MG63 (cell line): ENCODE data around the gene SPAG8. TPM values are rescaled to one million over a fixed set of nuclear protein-coding genes. Genes with fewer than 3 reads are reported as not detected.

Source experiments
- DNase-seq: peaks from one replicate; pipeline ENCODE4 v3.0.0-alpha.2; 2020
- H3K27me3 ChIP-seq: fragments of 250-450 bp; sonication (Bioruptor Pico); 2 replicates; pipeline ENCODE4 v1.5.1; 2020; ENCODE audit warnings: mild to moderate bottlenecking, moderate library complexity
- H3K36me3 ChIP-seq: fragments of 250-450 bp; sonication (Bioruptor Pico); 2 replicates; pipeline ENCODE4 v1.5.1; 2020; ENCODE audit warnings: mild to moderate bottlenecking, moderate library complexity
- H3K4me3 ChIP-seq: fragments of 250-450 bp; sonication (Bioruptor Pico); 2 replicates; pipeline ENCODE4 v1.5.1; 2020; ENCODE audit warnings: mild to moderate bottlenecking, moderate library complexity
- H3K9me3 ChIP-seq: fragments of 250-450 bp; sonication (Bioruptor Pico); 2 replicates; pipeline ENCODE4 v1.5.1; 2020; ENCODE audit warnings: mild to moderate bottlenecking, moderate library complexity
- total RNA-seq: library from RNA; depleted of rRNA; stranded (reverse); fragments of >200 nt; shearing (Covaris generic); gene quantifications from 2 replicates; pipeline ENCODE4 v1.2.3, GENCODE V29; 2014; ENCODE audit warnings: low replicate concordance

SPAG8 gene
- total RNA-seq, 1 experiment from 2014 or later = 2.4 TPM

DNA sequence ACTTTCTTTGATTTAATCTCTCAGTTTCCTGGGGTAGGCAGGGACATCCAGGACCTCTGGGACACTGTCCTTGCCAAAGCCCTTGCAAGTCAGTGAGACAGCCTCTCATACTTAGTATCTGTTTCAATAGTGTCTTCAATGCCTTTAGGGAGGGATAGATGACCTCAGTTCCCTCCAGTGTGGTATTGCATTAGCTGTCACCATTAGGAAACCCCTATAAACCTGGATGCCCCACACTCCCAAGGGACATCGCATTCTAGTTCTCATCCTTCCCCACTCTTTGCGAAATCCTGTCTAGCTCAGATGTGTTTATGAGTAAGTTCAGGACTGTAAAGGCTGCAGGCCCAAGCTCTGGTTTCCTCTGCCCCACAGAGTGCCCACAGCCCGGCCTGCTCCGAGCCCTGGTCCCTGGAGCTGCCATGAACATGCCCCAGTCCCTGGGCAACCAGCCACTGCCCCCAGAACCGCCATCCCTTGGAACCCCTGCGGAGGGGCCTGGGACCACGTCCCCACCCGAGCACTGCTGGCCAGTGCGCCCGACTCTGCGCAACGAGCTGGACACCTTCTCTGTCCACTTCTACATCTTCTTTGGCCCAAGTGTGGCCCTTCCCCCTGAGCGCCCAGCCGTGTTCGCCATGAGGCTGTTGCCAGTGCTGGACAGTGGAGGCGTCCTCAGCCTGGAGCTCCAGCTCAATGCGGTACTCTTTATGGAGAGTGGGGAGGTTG lies 30.1 kb upstream of the SPAG8 start:
- no peak overlapping the region for H3K4me3 ChIP-seq
- DNase-seq = no peak
- no peaks in the 10 kb centered on the region for H3K27me3 ChIP-seq
- no peaks in the 10 kb centered on the region for H3K9me3 ChIP-seq
- peaks cover 11% of the 10 kb centered on the region for H3K36me3 ChIP-seq

DNA sequence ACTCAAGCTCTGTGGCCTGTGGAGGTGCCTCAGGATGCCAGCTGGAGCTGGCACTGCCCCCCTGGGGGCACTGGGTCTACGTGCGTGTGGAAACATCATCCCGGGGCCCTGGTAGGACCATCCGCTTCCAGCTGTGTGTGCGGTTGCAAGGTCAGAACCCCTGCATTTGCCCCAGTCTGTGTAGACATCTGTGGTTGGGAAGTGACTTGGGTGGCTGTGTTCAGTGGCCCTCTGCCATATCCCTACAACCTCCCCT lies 29.5 kb upstream of the SPAG8 start:
- no peaks in the 10 kb centered on the region for H3K9me3 ChIP-seq
- no peaks in the 10 kb centered on the region for H3K27me3 ChIP-seq
- peaks cover 6% of the 10 kb centered on the region; the same call in 1 of the 2 replicates for H3K36me3 ChIP-seq
- no peak overlapping the region for H3K4me3 ChIP-seq
- DNase-seq = no peak

DNA sequence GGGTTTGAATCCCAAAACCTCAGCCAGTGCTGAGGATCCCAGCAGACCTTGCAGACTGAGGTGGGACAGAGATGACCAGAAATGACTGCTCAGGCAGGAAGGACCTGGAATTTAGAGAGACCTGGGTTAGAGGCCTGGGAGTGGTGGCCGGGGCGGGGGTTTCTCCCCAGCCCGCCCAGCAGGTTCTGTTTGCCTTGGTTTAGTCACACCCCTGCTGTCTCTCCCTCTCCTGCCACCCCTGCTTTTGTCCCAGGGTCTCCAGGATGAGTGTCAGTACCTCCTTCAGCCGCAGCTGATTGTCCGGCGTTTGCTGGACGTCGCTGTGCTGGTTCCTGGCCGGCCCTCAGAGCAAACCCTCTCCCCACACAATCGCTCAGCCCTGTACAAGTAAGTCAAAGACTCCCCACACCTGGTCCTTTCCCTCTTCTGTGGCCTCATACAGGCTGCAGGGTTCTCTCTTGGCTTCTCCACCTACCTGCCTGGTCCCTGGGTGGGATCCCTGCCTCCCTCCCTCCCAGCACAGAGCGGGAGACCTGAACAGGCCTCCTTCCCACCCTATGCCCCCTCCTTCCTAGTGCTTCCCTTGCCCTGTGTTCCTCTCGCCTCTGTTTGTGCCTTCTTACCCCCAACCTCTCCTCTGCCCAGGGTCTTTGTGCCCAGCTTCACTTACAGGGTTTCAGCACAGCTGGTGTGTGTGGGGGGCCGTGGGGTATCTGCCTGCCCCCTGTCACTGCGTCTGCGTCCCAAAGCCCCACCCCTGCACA lies 29.0 kb upstream of the SPAG8 start:
- DNase-seq = no peak
- no peaks in the 10 kb centered on the region for H3K9me3 ChIP-seq
- no peaks in the 10 kb centered on the region for H3K27me3 ChIP-seq
- no peak overlapping the region for H3K4me3 ChIP-seq
- peaks cover 6% of the 10 kb centered on the region for H3K36me3 ChIP-seq

DNA sequence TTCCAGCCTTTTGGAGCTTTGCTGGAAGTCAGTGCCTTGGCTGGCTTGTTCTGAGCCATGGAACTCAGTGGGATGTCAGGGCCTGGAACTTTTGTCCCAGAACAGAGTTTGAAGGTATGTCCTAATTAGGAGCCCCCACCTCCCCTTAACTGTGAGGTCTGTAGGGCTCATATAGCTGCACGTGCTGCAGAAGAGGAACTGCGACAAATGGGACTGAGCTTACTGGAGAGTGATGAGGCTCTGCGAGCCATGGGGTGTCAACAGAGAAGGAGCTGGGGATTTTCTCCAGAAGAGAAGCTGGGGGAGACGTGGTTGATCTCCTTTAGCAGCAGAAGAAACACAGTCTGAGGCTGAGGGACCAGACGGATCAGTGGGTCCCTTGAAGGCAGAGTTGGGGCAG lies 27.9 kb upstream of the SPAG8 start:
- Histone ChIP-seq H3K36me3 (peaks cover 15% of the 10 kb centered on the region), H3K9me3 (no peaks in the 10 kb centered on the region), H3K27me3 (no peaks in the 10 kb centered on the region), H3K4me3 (no peak overlapping the region)
- no peak for DNase-seq

DNA sequence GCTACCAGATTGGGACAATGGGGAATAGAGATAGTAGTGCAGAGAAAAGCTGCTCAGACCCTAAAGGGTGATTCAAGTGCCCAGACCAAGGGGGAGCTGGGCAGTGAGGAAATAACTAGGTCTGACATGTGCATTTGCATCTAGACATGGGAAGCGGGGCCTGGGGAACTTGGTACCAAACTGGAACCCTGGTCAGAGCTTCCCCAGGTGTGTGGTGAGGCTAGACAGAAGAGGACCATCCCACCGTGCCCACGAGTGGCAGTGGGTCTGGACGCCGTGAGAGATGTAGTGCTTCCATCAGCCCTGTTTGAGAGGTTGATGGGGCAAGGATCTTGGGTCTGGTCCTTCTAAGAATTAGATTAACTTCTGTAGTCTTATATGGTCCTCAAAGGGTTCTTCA lies 24.5 kb upstream of the SPAG8 start:
- Histone ChIP-seq H3K27me3 (no peaks in the 10 kb centered on the region), H3K36me3 (peaks cover 9% of the 10 kb centered on the region), H3K9me3 (no peaks in the 10 kb centered on the region), H3K4me3 (no peak overlapping the region)
- no peak for DNase-seq

DNA sequence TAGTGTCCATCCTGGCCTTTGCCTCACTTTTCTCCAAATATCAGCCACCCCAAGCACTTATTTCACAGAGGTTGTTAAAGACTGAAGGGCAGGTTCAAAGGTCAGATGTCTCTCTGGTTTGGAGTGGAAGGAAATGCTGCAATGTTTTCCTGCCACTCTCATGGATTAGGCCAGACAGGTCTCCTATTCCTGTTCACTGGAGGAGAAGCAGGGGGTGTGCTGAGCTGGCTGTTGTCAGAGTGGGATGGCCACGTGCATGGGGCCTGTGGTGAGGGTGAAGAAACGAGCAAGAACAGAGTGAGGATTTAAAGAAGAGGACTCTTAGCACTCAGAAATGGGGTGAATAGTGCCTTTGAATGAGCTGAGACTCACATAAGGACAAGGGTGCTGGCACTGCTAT lies 23.7 kb upstream of the SPAG8 start:
- no peak overlapping the region for H3K4me3 ChIP-seq
- no peak for DNase-seq
- H3K9me3 ChIP-seq = no peaks in the 10 kb centered on the region
- H3K36me3 ChIP-seq = peaks cover 9% of the 10 kb centered on the region
- H3K27me3 ChIP-seq = no peaks in the 10 kb centered on the region

DNA sequence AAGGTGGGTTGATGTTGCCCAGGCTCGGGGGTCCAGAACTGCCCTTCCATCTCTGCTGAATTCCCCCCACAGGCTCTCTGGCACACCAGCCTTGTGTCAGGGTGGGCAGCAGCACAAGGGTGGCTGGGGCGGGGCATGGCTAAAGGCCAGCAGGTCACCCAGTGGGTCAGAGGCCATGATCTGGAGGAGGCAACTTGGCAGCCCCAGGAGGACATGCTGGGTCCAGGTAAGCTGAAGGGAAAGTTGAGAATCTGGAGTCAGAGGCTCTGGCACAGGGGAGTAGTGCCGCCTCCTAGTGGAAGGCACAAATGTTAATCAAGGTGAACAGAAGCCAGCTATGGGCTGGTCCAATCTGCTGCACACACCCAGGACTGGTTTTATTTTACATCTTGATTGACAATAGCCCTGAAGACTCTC lies 23.2 kb upstream of the SPAG8 start:
- Histone ChIP-seq H3K9me3 (no peaks in the 10 kb centered on the region), H3K27me3 (no peaks in the 10 kb centered on the region), H3K36me3 (peaks cover 9% of the 10 kb centered on the region), H3K4me3 (no peak overlapping the region)
- no peak for DNase-seq

DNA sequence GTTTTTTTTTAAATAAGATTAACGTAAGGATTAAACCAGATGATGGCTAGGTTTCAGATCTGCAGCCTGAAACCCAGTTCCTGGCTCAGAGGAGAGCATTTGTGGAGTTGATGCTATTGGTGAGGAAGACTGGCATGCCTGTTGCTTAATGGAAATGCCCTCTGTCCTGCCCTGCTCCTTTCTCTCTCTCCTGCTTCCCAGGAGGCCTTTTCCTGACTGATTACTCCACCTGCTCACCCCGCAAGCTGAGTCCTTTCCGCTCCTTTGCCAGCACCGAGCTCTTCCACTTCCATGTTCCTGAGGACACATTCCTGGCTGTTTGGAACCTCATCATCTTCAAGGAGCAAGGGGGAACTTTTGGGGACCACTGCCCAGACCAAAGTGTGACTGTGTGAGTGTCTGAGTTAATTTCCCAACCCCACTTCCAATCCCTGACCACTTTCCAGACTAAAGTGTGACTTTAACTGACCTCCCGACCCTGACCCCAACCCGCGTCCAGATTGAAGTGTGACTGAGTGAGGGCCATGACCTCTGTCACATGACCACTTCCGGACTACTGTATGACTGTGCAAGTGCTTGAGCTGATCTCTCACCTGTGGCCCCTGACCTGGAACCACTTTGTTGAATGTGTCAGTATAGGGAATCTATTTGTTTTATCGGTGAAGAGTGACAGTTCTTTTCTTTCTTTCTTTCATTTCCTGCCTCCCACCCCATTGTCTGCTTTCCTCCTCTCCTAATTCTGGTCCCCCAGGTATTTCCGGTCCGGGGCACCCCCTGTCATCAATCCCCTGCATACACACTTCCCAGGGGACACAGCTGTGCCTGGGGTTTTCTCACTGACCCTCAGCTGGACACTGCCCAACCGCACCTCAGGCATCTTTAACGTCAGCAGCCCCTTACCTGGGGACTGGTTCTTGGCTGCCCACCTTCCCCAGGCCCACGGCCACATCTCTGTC lies 22.5 kb upstream of the SPAG8 start:
- Histone ChIP-seq H3K9me3 (no peaks in the 10 kb centered on the region), H3K36me3 (peaks cover 9% of the 10 kb centered on the region), H3K4me3 (no peak overlapping the region), H3K27me3 (no peaks in the 10 kb centered on the region)
- no peak for DNase-seq

DNA sequence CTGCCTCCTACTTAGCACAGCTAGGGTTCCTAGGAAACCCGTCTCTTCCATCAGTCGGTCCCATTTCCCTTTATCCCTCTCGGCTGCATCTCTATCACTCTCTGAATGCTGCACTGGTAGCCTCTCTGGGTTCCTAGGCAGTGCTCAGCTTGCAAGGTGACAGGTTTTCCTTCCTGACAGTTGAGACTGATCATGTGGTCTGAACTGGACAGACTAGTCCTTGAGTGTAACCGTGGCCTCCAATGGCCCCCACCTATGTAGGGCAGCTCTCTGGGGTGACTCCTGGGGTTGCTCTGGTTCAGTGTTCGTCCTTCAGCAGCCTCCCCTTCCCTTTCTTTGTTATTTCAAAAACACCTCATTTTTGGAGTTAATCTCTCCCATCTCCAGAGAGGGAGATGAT lies 20.8 kb upstream of the SPAG8 start:
- no peak overlapping the region for H3K4me3 ChIP-seq
- no peaks in the 10 kb centered on the region for H3K27me3 ChIP-seq
- no peak for DNase-seq
- H3K9me3 ChIP-seq = no peaks in the 10 kb centered on the region
- H3K36me3 ChIP-seq = peaks cover 9% of the 10 kb centered on the region

DNA sequence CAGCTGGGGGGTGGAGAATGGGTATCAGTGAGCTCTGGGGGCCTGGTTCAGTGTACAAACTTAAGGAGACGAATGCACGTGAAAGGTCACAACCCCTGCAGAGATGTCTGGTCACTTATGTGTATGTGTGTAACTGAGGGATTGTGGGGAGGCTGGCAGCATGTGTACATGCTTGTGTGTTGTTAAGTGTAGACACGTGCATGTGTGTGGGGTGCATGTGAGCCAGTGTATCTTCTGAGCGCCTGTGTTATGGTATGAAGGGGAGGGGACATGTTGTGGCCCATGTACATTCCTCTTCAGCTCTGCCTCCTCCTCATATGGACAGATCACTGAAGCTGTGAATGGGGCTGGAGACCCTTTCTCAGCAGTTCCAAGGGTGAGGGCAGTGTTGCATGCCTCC lies 19.0 kb upstream of the SPAG8 start:
- Histone ChIP-seq H3K4me3 (no peak overlapping the region), H3K9me3 (no peaks in the 10 kb centered on the region), H3K36me3 (peaks cover 9% of the 10 kb centered on the region), H3K27me3 (no peaks in the 10 kb centered on the region)
- DNase-seq = no peak

DNA sequence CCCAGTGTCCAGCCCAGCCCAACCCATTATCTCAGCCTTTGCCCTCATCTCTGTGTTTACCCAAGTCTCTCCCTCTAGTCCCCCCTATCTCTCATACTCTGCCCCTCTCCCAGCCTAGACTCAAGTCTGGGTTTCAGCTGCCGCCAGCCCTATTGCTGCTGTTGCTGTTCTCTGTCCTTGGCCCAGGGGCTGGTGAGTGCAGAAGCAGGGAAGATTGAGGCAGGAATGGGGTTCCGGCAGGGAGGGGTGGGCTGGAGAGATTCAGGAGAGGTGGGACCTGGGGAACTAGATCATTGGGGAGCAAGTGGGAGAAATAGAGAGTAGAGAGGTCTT lies 17.7 kb upstream of the SPAG8 start:
- Histone ChIP-seq H3K36me3 (no peaks in the 10 kb centered on the region; the same call in 1 of the 2 replicates), H3K4me3 (peak overlapping the region; percentile 63), H3K9me3 (no peaks in the 10 kb centered on the region), H3K27me3 (no peaks in the 10 kb centered on the region)
- no peak for DNase-seq

DNA sequence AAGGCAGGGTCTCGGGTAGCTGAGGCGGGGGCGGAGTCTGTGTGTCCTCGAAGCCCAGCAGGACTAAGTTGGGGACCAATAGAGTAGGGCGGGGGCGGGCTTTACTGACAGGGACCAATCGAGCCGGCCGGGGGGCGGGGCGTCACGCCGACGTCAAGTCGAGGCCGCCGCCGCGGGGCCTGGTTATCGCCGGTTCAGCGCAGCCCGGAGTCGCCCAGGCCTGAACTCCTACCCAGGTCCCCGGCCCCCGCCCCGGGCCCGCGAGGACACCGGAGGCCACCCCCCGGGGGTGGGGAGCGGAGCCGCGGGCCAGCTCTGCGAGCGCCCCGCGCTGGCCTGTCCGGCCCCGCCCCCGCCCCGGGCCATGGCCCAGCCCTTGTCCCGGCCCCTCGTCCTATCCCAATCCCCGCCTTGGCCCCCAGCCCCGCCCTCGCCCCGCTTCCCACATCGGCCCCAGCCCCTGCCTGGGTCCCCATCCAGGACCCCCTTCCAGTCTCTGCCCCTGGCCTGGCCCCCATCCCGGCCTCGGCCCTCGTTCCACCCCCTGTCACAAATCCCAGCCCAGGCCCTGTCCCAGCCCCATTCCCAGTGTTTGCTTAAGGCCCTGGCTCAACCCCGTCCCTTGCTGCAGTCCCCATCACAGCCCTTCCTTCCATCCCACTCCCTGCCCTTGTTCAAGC lies 17.2 kb upstream of the SPAG8 start, which contains the start of gene TMEM8B:
Gene TMEM8B, plus strand, starts transcription at position 145 of the 680 bp plus-strand sequence. Its CDS starts 220 bp downstream, at position 365.
- Histone ChIP-seq H3K27me3 (no peaks in the 10 kb centered on the region), H3K9me3 (no peaks in the 10 kb centered on the region), H3K36me3 (no peaks in the 10 kb centered on the region; the same call in 1 of the 2 replicates), H3K4me3 (peak within 1 kb of the TSS; percentile 63)
- peak; percentile 100 for DNase-seq

DNA sequence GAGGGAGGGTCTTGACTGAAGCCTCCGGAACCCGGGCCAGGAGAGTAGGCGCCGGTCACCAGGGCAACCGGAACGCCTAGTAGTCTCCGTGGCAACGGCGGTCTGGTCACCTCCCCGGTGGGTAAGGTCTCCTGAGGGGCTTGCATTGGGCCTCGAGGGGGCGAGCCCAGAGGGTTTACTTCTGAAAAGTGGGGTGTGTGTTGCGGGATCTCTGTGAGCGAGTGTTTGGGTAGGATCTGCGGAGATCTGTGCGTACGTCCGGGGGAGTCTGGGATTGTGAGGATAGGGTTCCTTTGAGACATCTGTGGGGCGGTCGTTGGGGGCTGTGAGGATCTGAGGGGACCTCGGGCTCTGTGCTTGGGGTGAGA lies 16.6 kb upstream of the SPAG8 start, which contains the start of gene FAM221B:
Gene FAM221B, minus strand, starts transcription at position 17 of the 368 bp plus-strand sequence. CDS start 2,571 bp downstream, outside the sequence.
- peak; percentile 44 for DNase-seq

DNA sequence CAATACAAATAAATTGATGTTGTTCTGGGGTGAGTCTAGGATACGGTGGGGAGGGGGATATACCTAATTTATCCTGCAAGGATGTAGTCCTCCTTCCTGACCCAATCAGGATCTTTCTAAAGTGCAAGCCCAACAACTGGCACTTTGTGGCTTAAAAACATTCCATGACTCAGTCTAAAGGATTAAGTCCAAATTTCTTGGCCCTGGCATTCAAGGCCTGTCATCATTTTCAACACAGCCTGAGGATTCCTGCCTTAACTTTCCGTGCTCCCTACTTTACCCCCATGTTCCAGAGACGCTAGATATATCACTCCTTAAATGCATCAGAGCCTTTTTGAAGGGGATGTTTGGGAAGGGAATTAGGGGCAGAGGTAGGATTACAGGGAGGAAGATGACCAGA lies 15.4 kb upstream of the SPAG8 start:
- no peak overlapping the region for H3K4me3 ChIP-seq
- no peaks in the 10 kb centered on the region for H3K27me3 ChIP-seq
- DNase-seq = peak; percentile 46
- no peaks in the 10 kb centered on the region for H3K9me3 ChIP-seq
- H3K36me3 ChIP-seq = no peaks in the 10 kb centered on the region

More for the DNA sequence above, 16.6 kb upstream of the SPAG8 start, which contains the start of gene FAM221B:
- Histone ChIP-seq H3K36me3 (no peaks in the 10 kb centered on the region; the same call in 1 of the 2 replicates), H3K4me3 (peak within 1 kb of the TSS; percentile 63), H3K27me3 (no peaks in the 10 kb centered on the region), H3K9me3 (no peaks in the 10 kb centered on the region)

DNA sequence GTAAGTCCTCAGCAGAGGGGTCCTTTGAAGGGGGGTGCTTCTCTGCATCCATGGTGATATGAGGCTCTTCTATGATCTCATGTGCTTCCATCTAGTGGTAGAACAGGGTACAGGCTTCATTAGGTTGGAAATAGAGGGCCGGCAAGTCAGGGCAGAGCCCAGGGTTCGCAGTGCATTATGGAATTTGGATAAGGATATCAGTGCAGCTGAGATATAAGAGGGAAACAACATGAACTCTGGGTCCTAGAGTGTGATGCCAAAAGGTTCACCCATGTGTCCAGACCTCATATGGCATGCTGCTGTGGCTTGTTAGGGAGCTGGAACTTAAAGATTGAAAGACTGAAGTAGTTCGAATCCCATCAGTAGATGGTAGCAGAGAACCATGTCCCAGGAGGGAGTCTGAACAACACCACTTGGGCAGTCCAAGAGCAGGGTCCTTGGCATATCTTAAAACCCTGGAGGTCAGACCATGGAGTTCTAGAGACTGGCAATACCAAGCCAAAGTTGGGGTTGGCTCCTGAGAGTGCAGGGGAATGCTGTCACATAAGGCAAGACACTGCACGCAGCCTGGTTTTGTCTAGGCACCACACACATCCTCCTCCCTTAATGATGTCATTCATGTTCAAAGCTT lies 14.1 kb upstream of the SPAG8 start:
- peak; percentile 41 for DNase-seq
- Histone ChIP-seq H3K36me3 (no peaks in the 10 kb centered on the region), H3K27me3 (no peaks in the 10 kb centered on the region), H3K4me3 (no peak overlapping the region), H3K9me3 (no peaks in the 10 kb centered on the region)

DNA sequence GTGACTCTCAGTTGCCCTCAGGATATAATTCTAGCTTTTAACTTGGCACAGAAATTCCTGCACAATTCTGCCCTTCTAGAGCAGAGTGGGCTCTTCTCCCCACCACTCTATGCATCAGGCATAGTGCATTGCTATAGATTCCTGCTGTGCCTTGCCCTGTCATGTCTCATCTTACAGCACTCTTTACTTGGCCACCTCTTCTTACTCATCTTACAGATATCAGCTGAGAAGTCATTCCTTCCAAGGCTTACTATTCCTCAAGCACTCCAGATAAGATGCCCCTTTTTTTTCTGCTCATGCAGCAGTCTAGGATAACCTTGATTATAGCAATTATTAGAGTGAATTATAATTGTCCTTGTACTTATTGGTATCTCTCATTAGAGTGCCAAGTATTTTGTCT lies 10.9 kb upstream of the SPAG8 start:
- Histone ChIP-seq H3K27me3 (no peaks in the 10 kb centered on the region), H3K36me3 (no peaks in the 10 kb centered on the region), H3K4me3 (no peak overlapping the region), H3K9me3 (no peaks in the 10 kb centered on the region)
- no peak for DNase-seq
